Hepatocyte (in vitro differentiated cells): ENCODE results near the gene SAMD4A. TPM values are rescaled to one million over a fixed set of nuclear protein-coding genes. Genes with fewer than 3 reads are reported as not detected.

Source experiments
- DNase-seq: peaks from one replicate; pipeline ENCODE4 v3.0.0-alpha.2; 2016; ENCODE audit warnings: low spot score
- H2AFZ ChIP-seq: fragments of 200-600 bp; sonication (generic); 2 replicates; pipeline ENCODE4 v1.6.0; 2016; ENCODE audit warnings: antibody characterized with exemption, mild to moderate bottlenecking
- H3K27ac ChIP-seq: fragments of 200-600 bp; sonication (generic); 2 replicates; pipeline ENCODE4 v1.5.1; 2016; ENCODE audit warnings: mild to moderate bottlenecking
- H3K27me3 ChIP-seq: fragments of 200-600 bp; sonication (generic); 2 replicates; pipeline ENCODE4 v1.6.1; 2016
- H3K36me3 ChIP-seq: fragments of 200-600 bp; sonication (generic); replicated peaks from 2 replicates; pipeline ENCODE4 v1.5.1; 2016; ENCODE audit warnings: low read depth; ENCODE audit not compliant: insufficient read depth
- H3K4me1 ChIP-seq: fragments of 200-600 bp; sonication (generic); 2 replicates; pipeline ENCODE4 v1.5.1; 2016; ENCODE audit warnings: mild to moderate bottlenecking, moderate library complexity; ENCODE audit not compliant: insufficient read depth
- H3K4me2 ChIP-seq: fragments of 200-600 bp; sonication (generic); 2 replicates; pipeline ENCODE4 v1.6.0; 2016
- H3K4me3 ChIP-seq: fragments of 200-600 bp; sonication (generic); 2 replicates; pipeline ENCODE4 v1.5.1; 2016; ENCODE audit warnings: mild to moderate bottlenecking
- H3K79me2 ChIP-seq: fragments of 200-600 bp; sonication (generic); 2 replicates; pipeline ENCODE4 v1.6.0; 2017; ENCODE audit warnings: mild to moderate bottlenecking
- H3K9me2 ChIP-seq: fragments of 200-600 bp; sonication (generic); replicated peaks from 2 replicates; pipeline ENCODE4 v1.6.0; 2017; ENCODE audit warnings: mild to moderate bottlenecking; ENCODE audit not compliant: insufficient read depth
- H3K9me3 ChIP-seq: fragments of 200-600 bp; sonication (generic); 2 replicates; pipeline ENCODE4 v1.5.1; 2016; ENCODE audit warnings: low read depth, mild to moderate bottlenecking
- H4K20me1 ChIP-seq: fragments of 200-600 bp; sonication (generic); 2 replicates; pipeline ENCODE4 v1.6.0; 2016; ENCODE audit warnings: mild to moderate bottlenecking; ENCODE audit not compliant: insufficient read depth, poor library complexity, severe bottlenecking
- CTCF ChIP-seq: fragments of 200-600 bp; sonication (generic); IDR thresholded peaks from 2 replicates; pipeline ENCODE4 v1.5.1; 2016; ENCODE audit warnings: antibody characterized with exemption, mild to moderate bottlenecking; ENCODE audit not compliant: poor library complexity
- EZH2 ChIP-seq: fragments of 200-600 bp; sonication (generic); IDR thresholded peaks from 2 replicates; pipeline ENCODE4 v1.6.1; 2016; ENCODE audit warnings: antibody characterized with exemption, mild to moderate bottlenecking, borderline replicate concordance
- EZH2phosphoT487 ChIP-seq: fragments of 200-600 bp; sonication (generic); IDR thresholded peaks from one replicate; pipeline ENCODE4 v1.6.1; 2018; ENCODE audit warnings: antibody characterized with exemption, mild to moderate bottlenecking, low read depth, moderate library complexity; ENCODE audit not compliant: unreplicated experiment, severe bottlenecking
- WGBS: methylation state at CpG from one replicate; pipeline ENCODE4 v1.1.6; 2016; ENCODE audit warnings: low lambda C conversion rate; ENCODE audit errors: missing lambda C conversion rate; 5-methylcytosine and 5-hydroxymethylcytosine counted together
- polyA plus RNA-seq: library from polyadenylated mRNA; unstranded; fragments of >200 nt; fragmentation: Nextera tagmentation; extraction: Ambion mirVana; gene quantifications from 2 replicates; pipeline ENCODE4 v1.2.1, GENCODE V29; 2016
- total RNA-seq: library from RNA; depleted of rRNA; stranded (reverse); fragments of >200 nt; gene quantifications from 2 replicates; pipeline ENCODE4 v1.2.3, GENCODE V29; 2014

The SAMD4A gene
- total and polyA plus RNA-seq, 2 experiments from 2014 or later: 10.5 to 15.7 TPM

DNA sequence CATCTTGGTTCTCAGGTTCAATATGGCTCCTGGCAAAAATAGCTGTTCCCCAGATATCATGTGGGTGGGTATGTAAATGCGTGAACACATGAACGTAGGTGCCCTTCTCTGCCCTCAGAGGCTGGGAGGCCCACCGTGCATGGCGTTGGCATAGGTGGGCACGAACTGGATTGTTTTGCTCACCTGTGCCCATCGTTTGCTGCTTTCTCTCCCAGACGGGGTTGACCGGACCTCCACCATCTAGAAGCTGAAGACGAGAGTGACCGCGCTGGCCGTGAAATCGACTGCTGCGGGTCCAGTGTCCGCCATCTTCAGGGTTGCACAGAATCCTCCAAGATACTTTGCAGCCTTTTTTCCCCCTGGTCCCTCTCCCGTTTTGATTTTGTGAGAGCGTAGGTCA is 221.8 kb downstream of the SAMD4A start:
- Histone ChIP-seq H3K27ac (no peak overlapping the region), H3K27me3 (no peaks in the 10 kb centered on the region), H3K4me2 (no peak overlapping the region), H3K79me2 (no peaks in the 10 kb centered on the region), H3K36me3 (no peaks in the 10 kb centered on the region), H3K4me1 (no peaks in the 10 kb centered on the region), H3K9me3 (no peaks in the 10 kb centered on the region), H3K9me2 (no peaks in the 10 kb centered on the region), H4K20me1 (no peaks in the 10 kb centered on the region), H2AFZ (no peak overlapping the region), H3K4me3 (no peak overlapping the region)
- 97% methylated on average over 17 of the region's 17 CpGs for WGBS
- DNase-seq: no peak
- TF ChIP-seq EZH2phosphoT487 (no peak), EZH2 (no peak)

DNA sequence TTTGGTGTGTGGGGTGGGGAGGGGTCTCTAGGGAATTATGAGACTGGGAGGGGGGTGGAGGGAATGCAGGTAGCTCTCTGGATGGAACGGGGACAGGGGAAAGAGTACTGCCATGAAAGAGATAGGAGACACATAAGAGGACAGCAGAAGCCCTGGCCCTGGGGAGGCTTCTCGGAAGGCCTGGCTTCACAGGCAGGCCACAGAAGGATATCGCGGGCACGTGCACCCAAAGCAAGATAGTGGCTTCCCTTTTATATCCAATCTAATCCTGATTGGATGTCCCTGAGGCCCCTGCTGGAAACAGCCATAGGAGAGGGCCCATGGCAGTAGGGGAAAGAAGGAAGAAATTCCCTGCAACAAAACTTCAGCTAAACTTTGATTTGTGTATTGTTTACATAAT is 222.2 kb downstream of the SAMD4A start:
- no peak for DNase-seq
- Histone ChIP-seq H3K27ac (no peak overlapping the region), H4K20me1 (no peaks in the 10 kb centered on the region), H3K4me3 (no peak overlapping the region), H3K9me3 (no peaks in the 10 kb centered on the region), H3K79me2 (no peaks in the 10 kb centered on the region), H3K4me1 (no peaks in the 10 kb centered on the region), H3K27me3 (no peaks in the 10 kb centered on the region), H2AFZ (no peak overlapping the region), H3K9me2 (no peaks in the 10 kb centered on the region), H3K4me2 (no peak overlapping the region), H3K36me3 (no peaks in the 10 kb centered on the region)
- WGBS: 96% methylated on average over 4 of the region's 5 CpGs
- TF ChIP-seq EZH2 (no peak), EZH2phosphoT487 (no peak), CTCF (no peak)

DNA sequence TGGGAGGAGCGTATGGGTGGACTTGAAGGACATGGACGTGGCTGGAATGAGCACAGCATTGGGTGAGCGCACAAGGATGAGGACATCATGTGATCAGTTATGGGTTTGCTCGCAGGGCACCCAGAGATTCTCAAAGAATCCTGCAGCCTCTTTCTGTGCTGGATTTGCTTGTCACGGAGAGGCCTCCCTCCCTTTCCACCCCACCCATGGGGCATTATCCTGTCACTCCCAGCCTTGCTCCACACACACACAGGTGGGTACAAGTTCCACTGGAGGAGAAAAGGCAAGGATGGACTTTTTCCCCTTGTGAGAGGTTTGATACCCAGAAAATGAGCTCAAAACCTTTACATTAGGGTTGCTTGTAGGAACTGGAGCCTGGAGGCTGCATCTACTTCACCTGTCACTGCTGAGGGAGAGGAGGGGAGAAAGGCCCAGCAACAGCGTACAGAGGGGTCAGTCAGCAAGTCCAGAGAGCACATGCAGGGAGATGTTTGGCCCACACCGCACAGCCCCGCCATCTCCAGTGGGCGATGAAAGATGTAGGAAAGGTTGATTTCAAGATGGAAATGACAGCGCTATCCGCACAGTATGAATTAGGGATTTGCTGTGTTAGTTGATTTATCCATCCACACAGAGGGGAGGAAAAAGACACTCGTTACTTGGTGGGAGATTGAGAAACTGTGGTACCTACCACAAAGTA is 223.0 kb downstream of the SAMD4A start:
- no peaks in the 10 kb centered on the region for H3K9me3 ChIP-seq
- TF ChIP-seq EZH2phosphoT487 (no peak), EZH2 (no peak), CTCF (no peak)
- H2AFZ ChIP-seq: no peak overlapping the region
- no peak overlapping the region for H3K4me3 ChIP-seq
- no peak for DNase-seq
- H3K36me3 ChIP-seq: no peaks in the 10 kb centered on the region
- no peaks in the 10 kb centered on the region for H4K20me1 ChIP-seq
- H3K27me3 ChIP-seq: no peaks in the 10 kb centered on the region
- no peaks in the 10 kb centered on the region for H3K79me2 ChIP-seq
- no peaks in the 10 kb centered on the region for H3K4me1 ChIP-seq
- H3K27ac ChIP-seq: no peak overlapping the region
- 96% methylated on average over 12 of the region's 12 CpGs for WGBS
- H3K9me2 ChIP-seq: no peaks in the 10 kb centered on the region
- H3K4me2 ChIP-seq: no peak overlapping the region

DNA sequence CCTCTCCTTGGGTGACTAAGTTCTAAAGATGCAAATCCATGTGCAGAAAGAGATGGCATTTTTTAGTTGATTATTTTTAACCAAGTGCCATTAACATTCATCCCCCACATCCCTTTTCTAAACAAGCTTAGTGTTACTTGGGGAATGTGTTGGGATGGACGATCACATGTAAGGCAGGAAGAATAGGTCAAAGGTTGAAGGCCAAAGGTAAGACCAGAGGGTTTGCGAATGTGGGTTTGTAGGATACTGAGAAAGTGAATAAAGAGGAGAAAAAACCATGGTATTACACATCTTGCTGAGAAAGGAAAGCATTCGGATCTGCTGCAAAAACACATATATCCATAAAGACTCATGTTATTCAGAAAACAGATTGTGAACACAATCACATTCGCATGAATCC is 224.1 kb downstream of the SAMD4A start:
- Histone ChIP-seq H3K27ac (no peak overlapping the region), H4K20me1 (no peaks in the 10 kb centered on the region), H3K27me3 (no peaks in the 10 kb centered on the region), H3K4me3 (no peak overlapping the region), H3K36me3 (no peaks in the 10 kb centered on the region), H2AFZ (no peak overlapping the region), H3K4me1 (no peaks in the 10 kb centered on the region), H3K79me2 (no peaks in the 10 kb centered on the region), H3K9me2 (no peaks in the 10 kb centered on the region), H3K4me2 (no peak overlapping the region), H3K9me3 (no peaks in the 10 kb centered on the region)
- 89% methylated on average over 4 of the region's 4 CpGs for WGBS
- no peak for TF ChIP-seq CTCF
- no peak for TF ChIP-seq EZH2
- no peak for TF ChIP-seq EZH2phosphoT487
- no peak for DNase-seq
